Activated T-helper 1 cell treated with anti-CD3 and anti-CD28 coated beads, Interleukin-12 subunit alpha, Interleukin-12 subunit beta, Interleukin-2, Interleukin-4 antibody, amounts not matched to agents 30 ng/mL and 10 ng/mL and 1 ng/mL, durations not matched to agents 14 hours and 24 hours and 36 hours (primary cell): ENCODE data around the gene SPTBN1. TPM values are rescaled to one million over a fixed set of nuclear protein-coding genes. Genes with fewer than 3 reads are reported as not detected.

Experiments
- total RNA-seq: library from RNA; stranded (reverse); gene quantifications from 2 replicates; pipeline ENCODE4 v1.2.3, GENCODE V29; 2022

SPTBN1 gene
- total RNA-seq, 1 donor from 2014 or later: 64.2 TPM

Other genes with a start within 250 kb of the SPTBN1 start
- gene TSPYL6, start 200.1 kb upstream of the SPTBN1 start, total RNA-seq: not detected in 2 replicates